Epithelial cell of esophagus (primary cell): ENCODE measurements around the gene FOXR1.

Source experiments
- DNase-seq: peaks from one replicate; pipeline ENCODE4 v3.0.0; 2010; ENCODE audit warnings: low read depth
- H3K4me3 ChIP-seq: 2 replicates; pipeline ENCODE4 v1.5.1; 2011; ENCODE audit warnings: mild to moderate bottlenecking, low read length, control low read depth
- CTCF ChIP-seq: IDR thresholded peaks from 2 replicates; pipeline ENCODE4 v1.5.1; 2011; ENCODE audit warnings: low read depth, mild to moderate bottlenecking, low read length, control low read depth, inconsistent platforms; ENCODE audit not compliant: insufficient read depth; ENCODE audit errors: missing control alignments

FOXR1 gene

GRCh38 chr11:119028346-119029068, 56.9 kb downstream of the FOXR1 start:
- TF ChIP-seq CTCF: no peak
- no peak for DNase-seq
- H3K4me3 ChIP-seq: no peak overlapping the region

- no peak for TF ChIP-seq CTCF
- DNase-seq: no peak
- no peak overlapping the region for H3K4me3 ChIP-seq
These were observed 57.4 kb downstream of the FOXR1 start for GRCh38 chr11:119029069-119029339.

- H3K4me3 ChIP-seq: peak overlapping the region; percentile 88
- DNase-seq: no peak
- no peak for TF ChIP-seq CTCF
These were observed 57.9 kb downstream of the FOXR1 start for GRCh38 chr11:119029340-119030028.

- TF ChIP-seq CTCF: no peak
- no peak for DNase-seq
- H3K4me3 ChIP-seq: peak overlapping the region; percentile 88
These were observed 58.4 kb downstream of the FOXR1 start for GRCh38 chr11:119030029-119030328.

- H3K4me3 ChIP-seq: peak within 1 kb of the TSS; percentile 88
- TF ChIP-seq CTCF: peak; percentile 86
- DNase-seq: peak; percentile 99
These were observed 58.9 kb downstream of the FOXR1 start, which contains the start of gene SLC37A4 for GRCh38 chr11:119030329-119031047. Gene SLC37A4 (minus strand): TSS chr11:119030877.
